Measurements from ENCODE around the gene PHACTR2.

GRCh38 chr6:143750877-143751276 is 73.1 kb downstream of the PHACTR2 start:
- TF ChIP-seq CTCF (IDR thresholded peaks at IDR 0.05 in 2 of 3, conservative IDR thresholded peaks at IDR 0.05 in 1 of 3; ENCODE audit: borderline replicate concordance in 1 of 3, insufficient read depth in 1 of 3, low read depth in 2 of 3, low read length in 2 of 3) (no peak), ZNF274 (IDR thresholded peaks at IDR 0.05; ENCODE audit: low read depth, low read length) (no peak), POLR2A (IDR thresholded peaks at IDR 0.05; ENCODE audit: borderline replicate concordance, extremely low read depth, insufficient read depth, insufficient read length) (no peak), FOSL1 (IDR thresholded peaks at IDR 0.05; ENCODE audit: low read depth) (no peak), JUND (IDR thresholded peaks at IDR 0.05) (no peak), SIN3A (IDR thresholded peaks at IDR 0.05; ENCODE audit: low read depth) (no peak), REST (IDR thresholded peaks at IDR 0.05; ENCODE audit: low read depth) (no peak), EZH2phosphoT487 (IDR thresholded peaks at IDR 0.05; ENCODE audit: borderline replicate concordance) (no peak), YY1 (IDR thresholded peaks at IDR 0.05; ENCODE audit: extremely low read depth, insufficient replicate concordance, low read depth, low read length) (no peak)
